Loucy (cell line): ENCODE data around the gene VSTM2L.

Experiments
- EZH2phosphoT487 ChIP-seq: fragments of 200-600 bp; IDR thresholded peaks from 2 replicates; pipeline ENCODE4 v1.6.1; 2018; ENCODE audit warnings: antibody characterized with exemption, mild to moderate bottlenecking, moderate library complexity, borderline replicate concordance
- TF ChIP-seq, protein P1 (sequence below): fragments of 200-600 bp; sonication (generic); conservative IDR thresholded peaks from 2 replicates; pipeline ENCODE4 v1.5.1; 2014; ENCODE audit warnings: mild to moderate bottlenecking, antibody characterized with exemption, low read length

GRCh38 chr20:37873884-37874283 lies 29.0 kb upstream of the VSTM2L start:
- TF ChIP-seq, protein P1, sequence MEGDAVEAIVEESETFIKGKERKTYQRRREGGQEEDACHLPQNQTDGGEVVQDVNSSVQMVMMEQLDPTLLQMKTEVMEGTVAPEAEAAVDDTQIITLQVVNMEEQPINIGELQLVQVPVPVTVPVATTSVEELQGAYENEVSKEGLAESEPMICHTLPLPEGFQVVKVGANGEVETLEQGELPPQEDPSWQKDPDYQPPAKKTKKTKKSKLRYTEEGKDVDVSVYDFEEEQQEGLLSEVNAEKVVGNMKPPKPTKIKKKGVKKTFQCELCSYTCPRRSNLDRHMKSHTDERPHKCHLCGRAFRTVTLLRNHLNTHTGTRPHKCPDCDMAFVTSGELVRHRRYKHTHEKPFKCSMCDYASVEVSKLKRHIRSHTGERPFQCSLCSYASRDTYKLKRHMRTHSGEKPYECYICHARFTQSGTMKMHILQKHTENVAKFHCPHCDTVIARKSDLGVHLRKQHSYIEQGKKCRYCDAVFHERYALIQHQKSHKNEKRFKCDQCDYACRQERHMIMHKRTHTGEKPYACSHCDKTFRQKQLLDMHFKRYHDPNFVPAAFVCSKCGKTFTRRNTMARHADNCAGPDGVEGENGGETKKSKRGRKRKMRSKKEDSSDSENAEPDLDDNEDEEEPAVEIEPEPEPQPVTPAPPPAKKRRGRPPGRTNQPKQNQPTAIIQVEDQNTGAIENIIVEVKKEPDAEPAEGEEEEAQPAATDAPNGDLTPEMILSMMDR: no peak
- no peak for TF ChIP-seq EZH2phosphoT487
